ENCODE results near the gene TCF23.

- no peak for TF ChIP-seq CTCF (IDR thresholded peaks at IDR 0.05; ENCODE audit: insufficient read depth, low read depth, low read length)
- TF ChIP-seq EZH2 (IDR thresholded peaks at IDR 0.05; ENCODE audit: insufficient read depth, low read length): no peak
These were observed 15.5 kb upstream of the TCF23 start for GRCh38 chr2:27133195-27133875.

All from astrocyte (in vitro differentiated cells and primary cell).